HG03354 (cell line): ENCODE results near the gene CHMP3.
"Not testable (repeated sequence)": the region's sequence is repeated elsewhere in the genome, so short reads cannot be mapped to it uniquely, and the experiment has no call there.

Experiments used
- ATAC-seq: cut with Tn5 transposase; IDR thresholded peaks from one replicate; pipeline ENCODE4 v1.9.1; 2021; ENCODE audit warnings: mild to moderate bottlenecking; ENCODE audit not compliant: unreplicated experiment, poor library complexity, severe bottlenecking

CHMP3 gene

DNA sequence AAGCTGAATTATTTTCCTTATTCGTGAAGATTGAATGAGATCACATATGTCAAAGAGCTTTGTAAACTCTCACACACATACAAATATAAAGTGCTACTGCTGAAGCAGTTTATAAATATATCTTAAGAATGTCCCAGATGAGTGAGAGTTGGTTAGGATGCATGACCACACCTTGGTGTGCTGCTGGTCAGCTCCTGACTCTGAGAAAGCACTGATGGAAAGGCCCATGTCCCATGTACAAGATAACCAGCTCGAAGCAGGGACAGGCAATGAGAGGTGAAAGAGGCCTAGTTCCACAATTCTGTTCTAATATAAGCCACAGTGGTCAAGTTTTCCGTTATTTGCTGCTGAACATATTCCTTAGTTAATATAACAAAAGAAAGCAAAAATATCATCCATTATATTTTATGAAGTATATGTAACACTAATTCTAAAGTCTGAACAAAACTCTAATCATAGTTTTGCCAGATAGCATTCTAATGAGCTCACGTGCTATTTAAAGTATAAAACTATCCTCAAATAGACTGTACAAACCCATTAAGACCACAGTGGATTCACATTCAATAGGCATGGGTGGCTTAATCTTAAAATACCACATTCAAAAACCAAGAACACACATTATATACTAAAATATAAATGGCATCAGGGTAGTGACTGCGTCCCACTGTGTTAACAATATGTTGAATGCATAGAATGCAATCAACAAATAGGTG, 49.1 kb downstream of the CHMP3 start:
- ATAC-seq = no peak

DNA sequence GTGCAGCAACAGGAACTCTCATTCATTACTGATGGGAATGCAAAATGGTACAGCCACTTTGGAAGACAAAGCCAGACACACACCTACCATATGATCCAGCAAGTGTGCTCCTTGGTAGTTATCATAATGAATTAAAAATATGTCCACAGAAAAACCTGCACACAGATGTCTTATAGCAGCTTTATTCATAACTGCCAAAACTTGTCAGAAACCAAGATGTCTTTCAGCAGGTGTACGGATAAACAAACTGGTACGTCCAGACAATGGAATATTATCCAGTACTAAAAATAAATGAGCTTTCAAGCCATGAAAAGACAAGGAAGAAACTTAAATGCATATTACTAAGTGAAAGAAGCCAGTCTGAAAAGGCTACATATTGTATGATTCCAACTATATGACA, 50.4 kb downstream of the CHMP3 start:
- no peak for ATAC-seq

DNA sequence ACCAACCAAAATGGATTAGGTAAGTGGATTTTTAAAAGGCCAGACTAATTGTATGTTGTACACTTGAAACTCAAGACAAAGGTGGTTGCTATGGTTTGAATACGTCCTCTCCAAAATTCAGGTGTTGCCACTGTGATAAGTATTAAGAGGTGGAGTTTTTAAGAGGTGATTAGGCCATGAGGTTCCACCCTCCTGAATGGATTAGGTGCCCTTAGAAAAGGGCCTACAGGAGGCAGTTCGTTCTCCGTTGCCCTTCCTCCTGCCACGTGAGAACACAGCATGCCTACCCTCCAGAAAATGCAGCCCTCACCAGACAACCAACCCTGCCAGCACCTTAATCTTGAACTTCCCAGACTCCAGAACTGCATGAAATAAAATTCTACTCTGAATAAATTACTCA, 51.2 kb downstream of the CHMP3 start:
- no peak for ATAC-seq

DNA sequence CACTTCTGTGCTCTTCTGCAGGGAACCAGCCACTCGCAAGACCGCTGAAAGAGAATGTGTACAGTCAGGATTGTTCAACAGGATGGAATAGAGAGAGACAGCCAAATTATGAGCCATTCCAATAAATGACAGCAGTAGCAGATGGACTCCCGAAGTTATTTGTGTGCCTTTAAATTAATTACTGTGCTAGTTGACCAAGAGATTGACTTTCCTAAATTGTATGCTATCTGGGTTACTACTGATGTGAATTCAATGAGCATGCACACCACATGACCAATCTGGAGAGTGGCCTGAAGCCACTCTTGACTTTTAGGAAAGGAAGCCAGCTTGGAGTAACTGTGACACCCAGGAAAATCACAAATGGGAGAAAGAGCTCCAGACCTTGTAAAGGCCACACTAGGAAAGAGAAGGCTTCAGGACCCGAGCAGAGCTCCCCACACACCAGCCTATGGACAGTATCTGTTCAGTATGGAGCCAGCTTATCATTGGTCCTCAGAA, 52.8 kb downstream of the CHMP3 start:
- ATAC-seq = no peak

DNA sequence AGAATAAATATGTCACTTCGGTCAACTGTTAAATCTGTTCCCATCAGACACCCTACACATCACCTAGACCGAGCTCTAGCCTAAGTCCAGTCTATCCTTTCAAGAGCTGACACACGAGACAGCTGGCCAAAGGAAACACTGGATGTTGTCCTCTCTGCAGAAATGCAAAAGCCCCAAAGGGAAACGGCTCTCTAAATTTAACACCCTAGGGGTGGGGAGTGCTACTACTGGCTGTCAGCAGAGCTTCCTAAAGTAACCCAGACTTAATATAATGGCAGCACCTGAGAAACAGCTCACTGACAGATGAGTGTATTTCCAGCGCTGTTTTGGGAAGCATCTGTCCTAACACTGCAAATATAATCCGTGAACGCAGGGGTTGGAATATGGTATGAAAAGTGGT, 55.6 kb downstream of the CHMP3 start:
- ATAC-seq = no peak

DNA sequence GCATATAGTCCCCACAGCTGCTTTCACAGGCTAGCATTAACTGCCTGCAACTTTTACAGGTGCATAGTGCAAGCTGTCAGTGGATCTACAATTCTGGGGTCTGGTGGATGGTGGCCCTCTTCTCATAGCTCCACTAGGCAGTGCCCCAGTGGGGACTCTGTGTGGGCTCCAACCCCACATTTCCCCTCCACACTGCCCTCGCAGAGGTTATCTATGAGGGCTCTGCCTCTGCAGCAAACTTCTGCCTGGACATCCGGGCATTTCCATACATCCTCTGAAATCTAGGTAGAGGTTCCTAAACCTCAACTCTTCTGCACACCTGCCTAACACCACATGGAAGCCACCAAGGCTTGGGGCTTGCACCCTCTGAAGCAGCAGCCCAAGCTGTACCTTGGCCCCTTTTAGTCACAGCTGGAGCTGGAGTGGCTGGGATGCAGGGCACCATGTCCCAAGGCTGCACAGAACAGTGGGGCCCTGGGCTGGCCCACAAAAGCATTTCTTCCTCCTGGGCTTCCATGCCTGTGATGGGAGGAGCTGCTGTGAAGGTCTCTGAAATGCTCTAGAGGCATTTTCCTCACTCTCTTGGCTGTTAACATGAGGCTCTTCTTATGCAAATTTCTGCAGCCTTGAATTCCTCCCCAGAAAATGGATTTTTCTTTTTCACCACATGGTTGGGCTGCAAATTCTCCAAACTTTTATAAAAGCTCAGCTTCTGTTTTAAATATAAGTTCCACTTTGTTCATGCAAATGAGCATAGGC, 62.7 kb downstream of the CHMP3 start:
- no peak for ATAC-seq

DNA sequence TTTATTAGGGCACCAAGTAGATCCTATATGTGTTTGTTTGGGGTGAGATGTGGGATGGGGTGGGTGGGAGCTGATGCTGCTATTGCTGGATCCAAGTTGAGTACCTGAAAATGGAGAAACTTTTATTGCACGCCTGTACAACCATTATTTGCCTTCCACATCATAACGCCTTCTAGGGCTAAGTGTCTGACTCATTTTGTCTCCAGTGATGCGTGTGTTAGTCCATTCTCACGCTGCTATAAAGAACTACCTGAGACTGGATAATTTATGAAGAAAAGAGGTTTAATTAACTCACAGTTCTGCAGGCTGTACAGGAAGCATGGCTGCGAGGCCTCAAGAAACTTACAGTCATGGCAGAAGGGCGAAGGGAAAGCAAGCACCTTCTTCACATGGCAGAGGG, 63.9 kb downstream of the CHMP3 start:
- ATAC-seq = no peak

DNA sequence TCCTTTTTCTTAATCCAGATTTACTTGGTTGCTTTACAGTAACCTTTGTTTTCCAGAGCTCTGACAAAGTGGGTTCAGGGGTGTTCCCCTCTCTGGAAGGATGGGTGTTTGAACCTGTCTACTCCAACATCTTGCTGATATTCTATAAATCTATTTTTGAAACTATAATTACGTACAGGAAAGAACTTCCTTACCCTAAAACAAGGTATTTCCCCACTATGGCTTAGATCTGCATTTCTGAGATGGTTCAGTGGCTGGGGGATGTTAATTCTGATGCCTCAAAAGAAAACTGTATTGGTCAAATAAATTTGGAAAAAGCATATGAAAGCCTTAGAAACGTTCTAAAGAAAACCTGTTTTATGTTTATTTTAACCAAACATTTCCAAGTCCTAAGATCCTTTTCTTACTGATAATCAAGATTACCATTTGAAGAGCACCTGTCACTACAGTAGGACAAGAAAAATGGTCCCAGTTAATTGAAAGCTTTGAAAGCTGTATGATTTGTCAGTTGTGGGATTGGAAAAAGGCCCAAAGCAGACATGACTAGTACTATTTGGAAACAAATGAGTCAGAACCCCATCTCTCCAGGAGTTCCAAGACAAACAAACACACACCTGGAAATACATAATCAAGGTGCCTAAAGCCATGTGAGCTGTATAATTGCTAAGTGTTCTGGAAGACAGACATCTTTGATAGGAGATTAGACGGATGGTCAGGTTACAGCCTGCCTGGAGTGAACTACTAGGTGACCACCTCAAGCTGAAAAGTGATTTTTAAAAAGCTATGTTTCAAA, 64.6 kb downstream of the CHMP3 start:
- ATAC-seq = no peak

DNA sequence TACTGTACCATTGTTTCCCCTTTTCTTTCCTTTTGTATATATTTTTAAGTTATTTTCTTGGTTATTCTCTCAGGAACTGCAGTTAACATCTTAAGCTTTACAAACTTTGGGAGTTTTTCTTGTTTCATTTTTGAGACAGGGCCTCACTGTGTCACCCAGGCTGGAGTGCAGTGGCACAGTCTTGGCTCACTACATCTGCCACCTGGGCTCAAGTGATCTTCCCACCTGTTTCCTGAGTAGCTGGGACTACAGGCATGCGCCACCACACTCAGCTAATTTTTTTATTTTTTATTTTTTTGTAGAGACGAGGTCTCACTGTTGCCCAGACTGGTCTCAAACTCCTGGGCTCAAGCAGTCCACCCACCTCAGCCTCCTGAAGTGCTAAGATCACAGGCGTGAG, 66.9 kb downstream of the CHMP3 start:
- not testable (repeated sequence) for ATAC-seq

DNA sequence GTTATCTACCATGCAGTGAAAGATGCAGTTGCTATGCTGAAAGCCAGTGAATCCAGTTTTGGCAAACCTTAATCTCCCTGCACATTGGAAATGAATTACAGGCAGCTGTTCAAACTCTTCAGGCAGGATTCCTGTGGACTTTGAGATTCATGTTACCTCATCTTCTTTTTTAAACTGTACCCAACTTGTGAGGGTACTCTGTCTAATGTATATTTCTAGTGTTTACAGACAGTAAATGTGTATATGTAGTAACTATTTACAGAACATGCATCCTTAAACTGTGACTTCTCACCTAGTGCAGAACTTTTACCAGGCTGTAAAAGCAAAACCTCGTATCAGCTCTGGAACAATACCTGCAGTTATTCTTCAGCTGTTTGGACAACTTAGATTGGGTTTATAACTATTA, 71.2 kb downstream of the CHMP3 start:
- ATAC-seq = no peak

DNA sequence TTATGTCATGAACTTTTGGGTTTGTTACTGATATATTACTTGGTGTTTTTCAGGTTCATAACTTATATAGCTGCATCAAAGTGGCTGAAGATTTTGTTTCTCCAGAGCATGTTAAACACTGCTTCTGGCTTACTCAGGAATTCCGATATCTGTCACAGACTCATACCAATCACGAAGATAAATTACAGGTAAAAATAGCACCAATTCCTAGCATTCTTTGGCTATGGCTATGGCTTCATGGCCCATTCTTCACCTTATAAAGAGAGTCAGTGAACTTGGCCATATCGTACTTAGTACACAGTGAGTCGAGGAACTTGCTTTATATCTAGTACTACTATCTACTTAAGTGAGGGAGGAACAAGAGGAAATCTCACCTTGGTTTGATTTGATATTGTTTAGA, 72.2 kb downstream of the CHMP3 start:
- no peak for ATAC-seq

DNA sequence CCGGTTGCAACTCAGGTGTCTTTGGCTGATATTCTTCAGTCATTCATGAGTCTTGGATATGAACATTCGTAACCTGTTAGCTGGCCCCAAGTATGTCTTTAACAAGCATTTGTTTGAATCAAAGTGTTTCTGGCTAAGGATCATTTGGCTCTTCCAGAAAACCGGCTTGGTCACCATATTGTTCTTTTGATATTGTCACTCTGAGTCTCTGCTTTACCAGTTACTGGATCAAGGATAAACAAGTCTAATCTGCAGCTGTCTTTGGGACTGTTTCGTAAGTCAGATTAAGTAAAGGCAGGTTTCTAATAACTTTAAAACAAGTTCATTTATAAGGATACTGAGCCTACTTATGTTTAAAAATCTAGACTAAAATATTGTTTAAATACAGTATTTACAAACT, 73.0 kb downstream of the CHMP3 start:
- ATAC-seq = no peak

DNA sequence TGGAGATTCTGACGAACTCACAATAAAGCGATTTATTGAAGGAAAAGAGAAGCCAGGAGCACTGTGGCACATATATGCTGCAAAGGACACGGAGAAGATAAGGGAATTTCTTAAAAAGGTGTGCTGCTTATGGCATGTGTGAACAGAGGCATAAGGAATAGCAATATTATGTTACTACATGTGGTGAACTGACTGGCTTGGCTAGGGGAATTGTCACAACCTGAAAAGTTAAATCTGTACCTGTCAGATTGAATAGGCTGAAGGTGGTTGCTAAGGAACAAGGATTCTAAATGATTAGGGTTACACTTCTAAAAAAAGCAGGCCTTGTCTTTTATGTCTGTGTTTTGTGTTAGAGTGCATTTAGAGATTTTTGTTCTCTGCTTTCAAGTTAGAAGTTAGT, 73.7 kb downstream of the CHMP3 start:
- ATAC-seq = no peak

DNA sequence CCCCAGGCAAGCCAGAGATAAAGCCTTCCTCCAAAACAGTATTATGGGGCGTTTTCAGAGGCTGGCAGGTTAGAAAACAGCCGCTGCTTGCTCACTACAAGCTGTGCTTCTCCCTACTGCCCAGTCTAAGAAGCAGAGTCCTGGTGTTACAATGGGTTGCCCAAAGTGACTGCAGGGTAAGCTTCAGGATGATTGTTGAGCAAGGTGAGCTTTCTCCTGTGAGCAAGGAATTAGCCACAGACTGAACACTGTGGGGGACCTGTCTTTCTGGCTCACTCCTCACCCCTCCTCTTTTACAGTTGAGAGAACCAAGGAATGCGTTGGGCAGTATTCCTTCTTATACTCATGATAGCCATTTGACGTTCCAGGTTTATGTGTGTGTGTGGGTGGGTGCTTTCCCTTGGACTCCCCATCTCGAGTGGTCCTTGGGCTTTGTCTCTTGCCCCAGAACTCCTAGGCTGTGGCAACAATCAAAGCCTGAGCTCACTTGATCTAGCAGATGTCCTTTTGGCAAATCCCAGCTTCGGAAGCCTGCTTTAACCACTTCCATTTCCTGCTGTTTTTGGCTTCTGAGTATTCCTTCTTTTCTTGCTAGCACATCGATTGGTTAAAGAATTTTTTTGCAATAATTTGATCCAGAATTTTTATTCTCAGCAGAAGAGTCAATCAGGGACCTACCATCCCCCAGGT, 74.5 kb downstream of the CHMP3 start:
- ATAC-seq = no peak

DNA sequence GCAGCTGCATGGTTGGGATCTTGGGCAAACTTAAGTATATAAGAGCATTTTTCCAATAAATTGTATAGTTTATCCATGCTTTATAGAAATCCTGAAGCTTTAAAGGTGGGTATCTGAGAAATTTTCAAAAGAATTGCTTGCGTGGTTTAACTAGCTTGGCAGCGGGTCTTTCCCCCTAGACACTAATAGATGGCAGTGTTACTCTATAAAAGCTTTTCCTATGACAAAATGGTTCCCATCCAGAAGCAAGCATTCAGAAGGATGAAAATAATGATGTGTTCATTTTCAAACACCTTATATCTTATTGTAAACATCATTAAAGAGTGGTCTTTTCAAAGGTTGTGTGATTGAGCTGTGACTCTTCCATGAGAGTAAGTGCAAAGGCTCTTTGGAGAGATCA, 76.2 kb downstream of the CHMP3 start:
- no peak for ATAC-seq

DNA sequence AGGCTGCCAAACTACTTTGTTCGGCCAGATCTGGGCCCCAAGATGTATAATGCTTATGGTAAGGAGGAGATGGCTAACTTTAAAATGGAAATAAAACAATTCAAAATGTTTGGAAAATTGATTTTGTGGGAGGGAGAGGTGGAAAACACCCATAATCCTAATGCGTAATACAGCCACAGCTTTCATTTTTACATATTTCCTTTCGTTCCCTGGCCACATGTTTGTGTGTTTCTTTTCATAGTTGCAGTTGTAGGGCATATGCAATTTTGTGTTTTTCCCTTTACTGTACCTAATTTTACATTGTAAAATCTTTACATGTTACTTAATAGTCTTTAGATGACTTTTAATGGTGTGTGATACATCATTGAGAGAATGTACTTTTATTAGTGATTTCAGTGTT, 77.4 kb downstream of the CHMP3 start:
- no peak for ATAC-seq

DNA sequence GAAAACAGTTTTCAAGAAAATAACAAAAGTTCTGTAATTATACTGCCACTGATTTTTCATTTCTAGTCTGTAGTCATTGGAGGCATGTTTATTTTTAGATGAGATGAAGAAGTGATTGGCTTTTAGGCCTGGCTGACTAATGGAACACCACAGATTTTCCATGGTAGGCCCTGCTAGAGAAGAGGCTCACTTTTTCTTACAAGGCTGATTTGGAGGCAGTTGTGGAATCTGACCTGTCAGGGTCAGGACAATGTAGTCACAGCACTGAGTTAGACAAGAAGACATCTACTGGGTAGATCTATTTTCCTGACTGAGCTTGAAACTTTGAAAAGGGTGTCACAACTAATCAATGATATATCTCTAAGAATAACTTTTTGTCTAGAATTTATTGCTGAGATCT, 78.1 kb downstream of the CHMP3 start:
- no peak for ATAC-seq

DNA sequence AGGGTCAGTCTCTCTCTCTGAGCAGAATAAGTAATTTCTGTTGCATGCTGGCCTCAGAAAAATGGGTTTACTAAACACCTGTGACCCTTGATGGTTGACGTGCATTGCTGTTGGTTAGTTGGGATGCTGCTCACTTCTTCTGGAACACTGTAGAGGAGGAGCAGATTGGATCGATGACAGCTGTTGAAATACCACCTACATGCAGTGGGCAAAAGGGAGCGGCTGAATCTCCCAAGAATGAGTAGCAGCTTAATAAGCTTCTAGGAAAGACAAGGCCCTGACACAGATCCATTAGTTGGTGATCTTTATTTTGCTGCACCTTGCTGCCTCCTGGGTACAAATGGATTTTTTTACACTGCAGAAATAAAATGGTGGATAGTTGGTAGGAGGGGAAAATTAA, 78.9 kb downstream of the CHMP3 start:
- ATAC-seq = no peak

DNA sequence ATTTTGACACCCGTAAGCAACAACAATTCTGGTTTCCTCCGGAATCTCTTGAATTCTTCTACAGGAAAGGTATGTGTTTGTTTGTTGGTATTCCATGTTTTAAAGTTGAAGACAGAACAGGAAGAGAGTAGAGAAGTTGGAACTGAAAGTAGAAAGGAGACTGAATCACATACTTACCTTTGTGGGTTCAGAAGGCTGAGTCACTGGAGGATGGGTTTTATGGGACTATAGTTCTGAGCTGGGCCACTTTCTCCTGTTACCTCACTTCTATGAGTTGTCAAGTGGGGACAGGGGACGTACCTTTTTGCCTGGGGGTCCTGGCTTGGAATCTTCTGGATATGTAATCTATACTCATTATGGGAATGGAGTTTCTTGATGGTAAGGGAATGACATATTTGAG, 81.2 kb downstream of the CHMP3 start:
- no peak for ATAC-seq

DNA sequence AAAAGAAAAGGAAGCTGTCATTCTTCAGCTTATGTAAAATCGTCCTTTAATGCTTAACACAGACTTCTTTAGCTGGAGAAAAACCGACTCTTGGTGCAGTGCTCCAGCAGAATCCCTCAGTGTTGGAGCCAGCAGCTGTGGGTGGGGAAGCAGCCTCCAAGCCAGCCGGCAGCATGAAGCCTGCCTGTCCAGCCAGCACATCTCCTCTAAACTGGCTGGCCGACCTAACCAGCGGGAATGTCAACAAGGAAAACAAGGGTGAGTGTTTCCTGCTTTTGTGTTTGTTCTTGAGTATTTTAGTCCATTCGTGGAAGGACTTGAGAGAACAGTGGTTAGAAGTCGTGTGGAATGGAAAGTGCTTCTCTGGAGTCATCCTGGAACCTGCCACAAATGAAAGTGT, 83.1 kb downstream of the CHMP3 start:
- no peak for ATAC-seq
